ENCODE measurements around the gene HRH2.
"Not testable (repeated sequence)": the region's sequence is repeated elsewhere in the genome, so short reads cannot be mapped to it uniquely, and the experiment has no call there.

HRH2 gene

DNA sequence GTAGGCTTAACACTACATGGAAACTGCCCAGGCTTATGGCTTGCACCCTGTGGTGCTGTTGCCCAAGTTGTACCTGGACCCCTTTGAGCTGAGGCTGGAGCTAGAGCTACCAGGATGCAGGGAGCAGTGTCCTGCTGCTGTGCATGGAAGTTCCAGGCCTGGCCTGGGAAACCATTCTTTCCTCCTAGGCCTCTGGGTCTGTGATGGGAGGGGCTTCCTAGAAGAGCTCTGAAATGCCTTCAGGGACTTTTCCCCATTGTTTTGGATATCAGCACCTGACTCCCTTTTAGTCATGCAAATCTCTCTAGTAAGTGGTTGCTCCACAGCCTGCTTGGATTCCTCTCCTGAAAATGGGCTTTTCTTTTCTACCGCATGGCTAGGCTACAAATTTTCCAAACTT is 7.9 kb upstream of the HRH2 start:
- DNase-seq: no peak

DNA sequence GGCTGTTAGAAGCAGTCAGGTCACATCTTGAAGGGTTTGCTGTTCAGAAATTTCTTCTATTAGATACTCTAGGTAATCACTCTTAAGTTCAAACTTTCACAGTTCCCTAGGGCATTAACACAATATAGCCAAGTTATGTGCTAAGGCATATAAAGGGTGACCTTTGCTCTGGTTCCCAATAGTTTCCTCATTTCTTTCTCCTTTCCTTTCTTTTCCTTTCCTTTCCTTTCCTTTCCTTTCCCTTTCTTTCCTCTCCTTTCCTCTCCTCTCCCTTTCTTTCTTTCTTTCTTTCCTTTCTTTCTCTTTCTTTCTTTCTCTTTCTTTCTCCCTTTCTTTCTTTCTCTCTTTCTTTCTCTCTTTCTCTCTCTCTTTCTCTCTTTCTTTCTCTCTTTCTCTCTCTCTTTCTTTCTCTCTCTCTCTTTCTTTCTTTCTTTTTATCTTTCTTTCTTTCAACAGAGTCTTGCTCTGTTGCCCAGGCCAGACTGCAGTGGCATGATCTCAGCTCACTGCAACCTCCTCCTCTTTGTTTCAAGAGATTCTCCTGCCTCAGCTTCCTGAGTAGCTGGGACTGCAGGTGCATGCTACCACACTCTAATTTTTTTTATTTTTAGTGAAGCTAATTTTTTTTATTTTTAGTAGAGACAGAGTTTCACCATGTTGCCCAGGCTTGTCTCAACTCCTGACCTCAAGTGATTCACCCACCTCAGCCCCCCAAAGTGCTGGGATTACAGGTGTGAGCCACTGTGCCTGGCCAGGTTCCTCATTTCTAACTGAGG is 7.3 kb upstream of the HRH2 start:
- DNase-seq: not testable (repeated sequence)

DNA sequence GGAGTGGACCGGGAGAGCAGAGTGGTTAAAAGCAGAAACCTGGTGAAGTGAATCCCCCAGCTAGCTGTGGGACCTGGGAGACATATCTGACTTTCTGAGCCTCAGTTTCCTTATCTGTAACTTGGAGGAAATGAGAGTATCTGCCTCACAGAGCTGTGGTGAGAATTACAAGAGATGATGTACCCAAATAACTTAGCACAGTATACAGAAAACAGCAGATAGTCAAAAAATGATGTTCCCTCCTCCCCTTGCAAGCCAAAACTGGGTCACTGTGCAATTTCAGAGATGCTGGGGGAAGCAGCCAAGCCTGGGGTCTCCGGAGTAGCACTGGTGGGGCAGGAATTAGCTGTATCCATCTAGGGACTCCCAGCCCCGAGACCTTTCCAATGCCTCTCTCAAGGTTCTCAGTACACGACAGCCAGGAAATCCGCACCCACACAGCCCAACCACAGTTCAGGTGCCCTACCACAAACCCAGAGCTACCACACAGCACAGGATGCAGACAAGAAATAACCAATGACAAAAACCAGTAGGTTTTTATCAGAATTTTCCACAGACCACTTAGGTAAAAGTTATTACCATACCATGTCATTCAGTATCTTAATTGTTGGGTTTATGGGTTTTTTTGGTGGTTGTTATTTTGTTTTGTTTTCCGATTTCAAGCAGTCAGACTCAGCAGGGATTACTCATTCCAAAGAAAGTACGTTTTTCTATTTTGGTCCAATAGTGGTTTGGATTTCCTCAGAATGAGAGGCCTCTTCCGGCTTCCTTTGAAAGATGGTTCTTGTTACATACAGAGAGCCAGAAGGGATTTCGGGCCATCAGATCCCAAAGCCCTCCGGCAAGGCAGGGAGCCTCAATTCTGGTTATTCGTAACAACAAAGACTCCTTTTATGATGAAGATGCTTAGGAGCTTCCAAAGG is 4.9 kb upstream of the HRH2 start:
- no peak for DNase-seq

DNA sequence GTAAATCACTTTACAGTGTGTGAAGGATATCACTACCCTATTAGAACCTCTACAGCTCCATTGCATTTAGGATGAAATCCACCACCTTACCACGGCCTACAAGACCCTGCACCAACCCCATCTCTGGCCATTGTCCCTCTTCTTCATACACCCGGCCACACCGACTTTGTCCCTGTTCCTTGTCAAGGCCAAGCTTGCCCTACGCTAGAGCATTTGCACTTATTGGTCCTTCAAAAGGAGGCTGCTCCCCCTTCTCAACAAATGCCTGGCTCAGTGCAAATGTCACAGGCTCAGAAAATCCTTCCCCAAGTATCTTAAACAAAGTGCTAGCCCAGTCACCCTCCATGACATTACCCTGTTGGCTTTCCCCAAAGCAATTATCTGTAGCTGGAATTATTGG is 4.1 kb upstream of the HRH2 start:
- DNase-seq: no peak

- no peak for DNase-seq
These were observed 3.5 kb upstream of the HRH2 start for GRCh38 chr5:175654339-175654738.

DNA sequence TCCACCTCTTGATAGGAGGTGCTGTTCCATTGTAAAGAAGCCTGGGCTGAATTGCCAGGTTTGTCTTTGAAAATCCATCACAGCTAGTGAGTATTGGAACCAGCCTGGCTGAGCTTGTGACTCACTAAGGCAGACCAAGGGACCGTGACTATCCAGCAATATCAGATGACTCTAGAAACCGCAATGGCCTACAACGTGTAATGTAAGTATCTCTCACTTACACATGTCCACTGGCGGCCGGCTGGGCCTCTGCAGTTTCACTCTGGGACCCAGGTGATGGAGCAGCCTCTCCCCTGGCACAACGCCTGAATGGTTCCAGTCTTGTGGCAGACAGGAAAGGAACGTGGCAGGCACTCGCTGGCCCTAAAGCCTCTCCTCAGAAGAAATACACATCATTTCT is 3.1 kb upstream of the HRH2 start:
- DNase-seq: no peak

DNA sequence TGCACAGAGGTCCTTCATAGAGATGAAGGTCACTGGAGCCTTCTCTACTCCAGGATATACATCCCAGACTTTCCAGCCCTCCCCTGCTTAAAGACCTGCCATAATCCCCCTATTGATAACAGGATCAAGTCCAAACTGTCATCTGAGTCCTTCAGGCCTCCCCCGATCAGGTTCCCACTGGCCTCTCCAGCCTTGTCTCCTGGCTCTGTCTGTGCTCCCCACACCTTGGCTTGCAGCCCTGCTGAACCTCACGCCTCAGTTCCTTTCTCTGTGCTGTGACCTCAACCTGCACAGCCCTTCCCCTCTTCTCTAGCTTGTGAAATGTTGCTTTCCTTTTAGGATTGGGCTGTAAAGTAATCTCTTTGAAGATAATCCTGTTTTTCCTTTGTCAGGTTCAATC is 2.5 kb upstream of the HRH2 start:
- DNase-seq: no peak

- DNase-seq: no peak
These were observed 905 bp upstream of the HRH2 start for GRCh38 chr5:175656966-175657365.

- DNase-seq: peak; percentile 39
These were observed 651 bp downstream of the HRH2 start for GRCh38 chr5:175658299-175659145.

DNA sequence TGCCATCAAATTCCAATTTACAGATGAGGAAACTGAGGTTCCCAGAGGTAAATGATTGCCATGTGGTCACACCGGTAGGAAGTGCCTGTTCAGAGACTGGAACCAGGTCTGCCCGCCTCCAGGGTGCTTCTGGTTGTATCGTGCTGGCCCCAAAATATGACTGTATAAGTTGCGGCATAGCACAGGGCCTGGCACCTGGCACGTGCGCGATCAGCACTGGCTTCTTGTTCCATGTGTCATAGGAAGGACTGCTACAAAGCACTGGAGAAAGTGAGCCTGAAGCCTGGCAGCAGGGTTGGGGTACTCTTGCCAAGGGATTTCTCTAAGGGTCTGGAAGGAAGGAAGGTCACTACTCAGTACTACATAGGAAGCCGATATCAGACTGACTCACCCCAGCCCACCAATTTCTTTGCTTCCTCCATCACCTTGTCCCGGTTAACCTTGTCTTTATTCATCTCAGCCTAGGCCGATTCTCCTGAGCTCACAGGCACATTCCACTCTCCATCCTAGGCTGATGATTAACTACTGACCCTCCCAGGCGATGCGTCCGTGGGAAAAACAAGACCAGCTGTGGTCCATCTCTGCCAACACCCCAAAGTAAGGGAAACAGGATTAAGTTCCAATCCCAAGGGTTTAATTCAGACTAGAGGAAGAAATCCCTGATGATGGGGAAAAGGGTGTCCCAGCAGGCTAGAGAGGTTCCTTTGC is 1.8 kb downstream of the HRH2 start:
- DNase-seq: no peak

- DNase-seq: no peak
These were observed 5.6 kb downstream of the HRH2 start for GRCh38 chr5:175663186-175664184.

- DNase-seq: no peak
These were observed 6.9 kb downstream of the HRH2 start for GRCh38 chr5:175664723-175665122.

DNA sequence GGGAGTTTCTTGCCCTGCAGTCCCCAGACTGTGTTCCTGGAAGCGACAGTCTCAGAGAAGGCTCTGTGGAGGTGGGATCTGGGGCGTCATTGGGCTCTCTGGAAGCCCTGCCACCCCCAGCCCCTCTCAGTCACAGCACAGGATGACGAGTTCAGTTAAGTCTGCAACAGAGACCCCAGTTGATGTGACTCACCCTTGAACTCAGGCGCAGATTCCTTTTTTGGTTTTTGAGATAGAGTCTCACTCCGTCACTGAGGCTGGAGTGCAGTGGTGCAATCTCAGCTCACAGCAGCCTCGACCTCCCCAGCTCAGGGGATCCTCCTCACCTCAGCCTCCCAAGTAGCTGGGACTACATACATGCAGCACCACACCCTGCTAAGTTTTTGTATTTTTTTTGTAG is 8.3 kb downstream of the HRH2 start:
- DNase-seq: no peak

GRCh38 chr5:175668006-175668405 is 10.1 kb downstream of the HRH2 start:
- DNase-seq: no peak

DNA sequence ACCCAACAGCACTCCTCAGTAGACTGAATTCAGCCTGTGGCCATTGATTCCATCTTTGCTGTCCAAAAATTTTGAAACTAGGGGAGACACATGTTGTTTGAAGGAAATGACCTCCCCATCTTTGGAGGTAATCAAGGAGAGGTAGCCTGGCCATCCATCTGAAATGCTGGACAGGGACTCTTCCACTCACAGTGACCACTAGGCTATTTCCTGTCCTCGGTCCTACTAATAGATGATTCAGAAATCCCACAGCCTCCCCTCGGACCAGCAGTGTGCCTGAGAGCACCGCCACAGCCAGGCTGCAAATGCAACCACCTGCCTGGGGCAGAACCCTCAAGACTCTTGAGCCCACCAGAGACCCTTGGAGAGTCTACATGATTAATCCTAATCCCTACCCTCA is 12.5 kb downstream of the HRH2 start:
- DNase-seq: no peak

GRCh38 chr5:175671013-175671412 is 13.1 kb downstream of the HRH2 start:
- DNase-seq: peak; percentile 79

- no peak for DNase-seq
These were observed 15.2 kb downstream of the HRH2 start for GRCh38 chr5:175672976-175673648.

- peak; percentile 36 for DNase-seq
These were observed 17.0 kb downstream of the HRH2 start for GRCh38 chr5:175674731-175675346.

- no peak for DNase-seq
These were observed 18.0 kb downstream of the HRH2 start for GRCh38 chr5:175675873-175676272.

DNA sequence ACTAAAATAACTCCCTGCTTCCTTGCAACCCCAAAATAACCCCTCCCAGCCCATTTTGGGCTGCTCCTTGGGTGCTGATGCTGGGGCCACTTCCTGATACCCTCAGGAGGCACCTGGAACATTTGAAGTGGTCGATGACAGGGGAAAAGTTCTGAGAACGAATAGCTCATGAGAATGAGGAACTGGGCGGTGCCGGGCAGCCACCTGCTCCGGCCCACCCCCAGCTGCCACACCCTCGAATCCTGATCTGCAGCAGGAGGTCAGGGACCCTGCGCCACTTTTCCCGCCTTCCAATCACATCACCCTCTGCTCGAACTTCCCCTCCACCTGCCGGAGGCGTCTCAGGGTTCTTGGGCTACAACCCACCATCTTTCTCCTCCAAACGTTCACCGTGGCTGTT is 19.7 kb downstream of the HRH2 start:
- DNase-seq: no peak

Data from hematopoietic multipotent progenitor cell treated with erythropoietin and hydrocortisone succinate and interleukin-3 and kit ligand, for 6 days (in vitro differentiated cells).